ENCODE results near the gene USP17L20. TPM values are rescaled to one million over a fixed set of nuclear protein-coding genes. Genes with fewer than 3 reads are reported as not detected.
"Not testable (repeated sequence)": the region's sequence is repeated elsewhere in the genome, so short reads cannot be mapped to it uniquely, and the experiment has no call there.

Gene USP17L20, protein sequence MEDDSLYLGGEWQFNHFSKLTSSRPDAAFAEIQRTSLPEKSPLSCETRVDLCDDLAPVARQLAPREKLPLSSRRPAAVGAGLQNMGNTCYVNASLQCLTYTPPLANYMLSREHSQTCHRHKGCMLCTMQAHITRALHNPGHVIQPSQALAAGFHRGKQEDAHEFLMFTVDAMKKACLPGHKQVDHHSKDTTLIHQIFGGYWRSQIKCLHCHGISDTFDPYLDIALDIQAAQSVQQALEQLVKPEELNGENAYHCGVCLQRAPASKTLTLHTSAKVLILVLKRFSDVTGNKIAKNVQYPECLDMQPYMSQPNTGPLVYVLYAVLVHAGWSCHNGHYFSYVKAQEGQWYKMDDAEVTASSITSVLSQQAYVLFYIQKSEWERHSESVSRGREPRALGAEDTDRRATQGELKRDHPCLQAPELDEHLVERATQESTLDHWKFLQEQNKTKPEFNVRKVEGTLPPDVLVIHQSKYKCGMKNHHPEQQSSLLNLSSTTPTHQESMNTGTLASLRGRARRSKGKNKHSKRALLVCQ
- not detected in 2 replicates for total RNA-seq (2012; rRNA removed)

DNA sequence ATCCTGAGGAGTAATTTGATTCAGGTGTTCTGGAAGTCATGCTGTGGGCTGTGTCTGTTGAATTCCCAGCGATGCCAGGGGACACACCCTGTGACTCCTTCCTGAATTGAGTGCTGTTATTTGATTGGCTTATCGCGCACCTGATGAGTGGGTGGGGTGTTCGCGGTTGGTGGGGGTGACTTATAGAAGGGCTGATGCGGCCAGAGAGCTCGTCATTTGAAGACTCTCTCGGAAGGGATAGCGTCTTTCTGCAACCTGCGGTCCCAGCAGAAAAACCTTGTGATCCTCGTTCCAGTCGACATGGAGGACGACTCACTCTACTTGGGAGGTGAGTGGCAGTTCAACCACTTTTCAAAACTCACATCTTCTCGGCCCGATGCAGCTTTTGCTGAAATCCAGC is at the start of gene USP17L20:
USP17L20 (plus strand) TSS at position 301 of the 400 bp plus-strand sequence; CDS start at position 301, 0 bp downstream.
- not testable (repeated sequence) for H3K4me1 ChIP-seq (ENCODE audit: control insufficient read depth, insufficient read depth, low read length); H3K9me3 ChIP-seq (replicated peaks; ENCODE audit: low read length); H3K36me3 ChIP-seq (ENCODE audit: insufficient read depth, low read length); H3K9ac ChIP-seq (ENCODE audit: low read depth, low read length); H3K4me2 ChIP-seq (ENCODE audit: low read length); H3K27me3 ChIP-seq (ENCODE audit: control insufficient read depth, insufficient read depth, low read length); H3K4me3 ChIP-seq (ENCODE audit: low read length)

DNA sequence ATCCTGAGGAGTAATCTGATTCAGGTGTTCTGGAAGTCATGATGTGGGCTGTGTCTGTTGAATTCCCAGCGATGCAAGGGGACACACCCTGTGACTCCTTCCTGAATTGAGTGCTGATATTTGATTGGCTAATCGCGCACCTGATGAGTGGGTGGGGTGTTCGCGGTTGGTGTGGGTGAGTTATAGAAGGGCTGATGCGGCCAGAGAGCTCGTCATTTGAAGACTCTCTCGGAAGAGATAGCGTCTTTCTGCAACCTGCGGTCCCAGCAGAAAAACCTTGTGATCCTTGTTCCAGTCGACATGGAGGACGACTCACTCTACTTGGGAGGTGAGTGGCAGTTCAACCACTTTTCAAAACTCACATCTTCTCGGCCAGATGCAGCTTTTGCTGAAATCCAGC is 47.6 kb upstream of the USP17L20 start, which contains the start of gene USP17L10:
USP17L10 (plus strand) TSS at position 301 of the 400 bp plus-strand sequence; CDS start at position 301, 0 bp downstream.
- not testable (repeated sequence) for H3K27me3 ChIP-seq (ENCODE audit: control insufficient read depth, insufficient read depth, low read length); H3K9me3 ChIP-seq (replicated peaks; ENCODE audit: low read length); H3K4me2 ChIP-seq (ENCODE audit: low read length)

DNA sequence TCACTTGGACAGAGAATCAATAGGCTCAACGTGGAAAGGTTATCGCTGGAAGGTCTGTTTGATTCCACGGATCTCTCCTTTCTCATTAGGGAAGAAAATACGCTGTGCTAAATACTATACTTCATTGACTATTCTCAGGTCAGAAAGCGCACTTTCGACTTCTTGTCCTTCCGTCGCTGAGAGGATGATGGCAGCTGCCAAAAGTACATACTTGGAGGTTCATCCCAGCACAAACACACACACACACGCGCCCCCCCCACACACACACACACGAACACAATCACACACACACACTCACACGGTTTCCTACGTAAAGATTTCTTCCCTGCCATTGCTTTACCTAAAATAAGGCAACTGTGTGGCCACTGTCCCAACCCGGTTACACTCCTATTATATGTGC is 43.2 kb upstream of the USP17L20 start:
- not testable (repeated sequence) for H3K4me3 ChIP-seq (ENCODE audit: low read length); H3K4me2 ChIP-seq (ENCODE audit: low read length); H3K36me3 ChIP-seq (ENCODE audit: insufficient read depth, low read length); H3K9me3 ChIP-seq (replicated peaks; ENCODE audit: low read length); H3K27me3 ChIP-seq (ENCODE audit: control insufficient read depth, insufficient read depth, low read length); H3K9ac ChIP-seq (ENCODE audit: low read depth, low read length); H3K4me1 ChIP-seq (ENCODE audit: control insufficient read depth, insufficient read depth, low read length)

More for the DNA sequence above, 47.6 kb upstream of the USP17L20 start, which contains the start of gene USP17L10:
- not testable (repeated sequence) for H3K4me1 ChIP-seq (ENCODE audit: control insufficient read depth, insufficient read depth, low read length); H3K9ac ChIP-seq (ENCODE audit: low read depth, low read length); H3K36me3 ChIP-seq (ENCODE audit: insufficient read depth, low read length); H3K4me3 ChIP-seq (ENCODE audit: low read length)

DNA sequence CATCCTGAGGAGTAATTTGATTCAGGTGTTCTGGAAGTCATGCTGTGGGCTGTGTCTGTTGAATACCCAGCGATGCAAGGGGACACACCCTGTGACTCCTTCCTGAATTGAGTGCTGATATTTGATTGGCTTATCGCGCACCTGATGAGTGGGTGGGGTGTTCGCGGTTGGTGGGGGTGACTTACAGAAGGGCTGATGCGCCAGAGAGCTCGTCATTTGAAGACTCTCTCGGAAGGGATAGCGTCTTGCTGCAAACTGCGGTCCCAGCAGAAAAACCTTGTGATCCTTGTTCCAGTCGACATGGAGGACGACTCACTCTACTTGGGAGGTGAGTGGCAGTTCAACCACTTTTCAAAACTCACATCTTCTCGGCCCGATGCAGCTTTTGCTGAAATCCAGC is 42.8 kb upstream of the USP17L20 start, which contains the start of gene USP17L11:
USP17L11 (plus strand) TSS at position 301 of the 400 bp plus-strand sequence; CDS start at position 301, 0 bp downstream.
- H3K4me1 ChIP-seq (ENCODE audit: control insufficient read depth, insufficient read depth, low read length), result not testable (repeated sequence)

DNA sequence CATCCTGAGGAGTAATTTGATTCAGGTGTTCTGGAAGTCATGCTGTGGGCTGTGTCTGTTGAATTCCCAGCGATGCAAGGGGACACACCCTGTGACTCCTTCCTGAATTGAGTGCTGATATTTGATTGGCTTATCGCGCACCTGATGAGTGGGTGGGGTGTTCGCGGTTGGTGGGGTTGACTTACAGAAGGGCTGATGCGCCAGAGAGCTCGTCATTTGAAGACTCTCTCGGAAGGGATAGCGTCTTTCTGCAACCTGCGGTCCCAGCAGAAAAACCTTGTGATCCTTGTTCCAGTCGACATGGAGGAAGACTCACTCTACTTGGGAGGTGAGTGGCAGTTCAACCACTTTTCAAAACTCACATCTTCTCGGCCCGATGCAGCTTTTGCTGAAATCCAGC is 38.1 kb upstream of the USP17L20 start, which contains the start of gene USP17L12:
USP17L12 (plus strand) TSS at position 301 of the 400 bp plus-strand sequence; CDS start at position 301, 0 bp downstream.
- H3K36me3 ChIP-seq (ENCODE audit: insufficient read depth, low read length); H3K9ac ChIP-seq (ENCODE audit: low read depth, low read length): not testable (repeated sequence)

More for the DNA sequence above, 42.8 kb upstream of the USP17L20 start, which contains the start of gene USP17L11:
- H3K9ac ChIP-seq (ENCODE audit: low read depth, low read length); H3K27me3 ChIP-seq (ENCODE audit: control insufficient read depth, insufficient read depth, low read length); H3K9me3 ChIP-seq (replicated peaks; ENCODE audit: low read length); H3K4me2 ChIP-seq (ENCODE audit: low read length); H3K4me3 ChIP-seq (ENCODE audit: low read length); H3K36me3 ChIP-seq (ENCODE audit: insufficient read depth, low read length): not testable (repeated sequence)

DNA sequence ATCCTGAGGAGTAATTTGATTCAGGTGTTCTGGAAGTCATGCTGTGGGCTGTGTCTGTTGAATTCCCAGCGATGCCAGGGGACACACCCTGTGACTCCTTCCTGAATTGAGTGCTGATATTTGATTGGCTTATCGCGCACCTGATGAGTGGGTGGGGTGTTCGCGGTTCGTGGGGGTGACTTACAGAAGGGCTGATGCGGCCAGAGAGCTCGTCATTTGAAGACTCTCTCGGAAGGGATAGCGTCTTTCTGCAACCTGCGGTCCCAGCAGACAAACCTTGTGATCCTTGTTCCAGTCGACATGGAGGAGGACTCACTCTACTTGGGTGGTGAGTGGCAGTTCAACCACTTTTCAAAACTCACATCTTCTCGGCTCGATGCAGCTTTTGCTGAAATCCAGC is 33.3 kb upstream of the USP17L20 start, which contains the start of gene USP17L13:
USP17L13 (plus strand) TSS at position 301 of the 400 bp plus-strand sequence; CDS start at position 301, 0 bp downstream.
- not testable (repeated sequence) for H3K27me3 ChIP-seq (ENCODE audit: control insufficient read depth, insufficient read depth, low read length); H3K9me3 ChIP-seq (replicated peaks; ENCODE audit: low read length); H3K4me2 ChIP-seq (ENCODE audit: low read length); H3K4me3 ChIP-seq (ENCODE audit: low read length); H3K36me3 ChIP-seq (ENCODE audit: insufficient read depth, low read length); H3K9ac ChIP-seq (ENCODE audit: low read depth, low read length); H3K4me1 ChIP-seq (ENCODE audit: control insufficient read depth, insufficient read depth, low read length)

More for the DNA sequence above, 38.1 kb upstream of the USP17L20 start, which contains the start of gene USP17L12:
- H3K4me1 ChIP-seq (ENCODE audit: control insufficient read depth, insufficient read depth, low read length); H3K4me2 ChIP-seq (ENCODE audit: low read length); H3K4me3 ChIP-seq (ENCODE audit: low read length); H3K27me3 ChIP-seq (ENCODE audit: control insufficient read depth, insufficient read depth, low read length); H3K9me3 ChIP-seq (replicated peaks; ENCODE audit: low read length): not testable (repeated sequence)

DNA sequence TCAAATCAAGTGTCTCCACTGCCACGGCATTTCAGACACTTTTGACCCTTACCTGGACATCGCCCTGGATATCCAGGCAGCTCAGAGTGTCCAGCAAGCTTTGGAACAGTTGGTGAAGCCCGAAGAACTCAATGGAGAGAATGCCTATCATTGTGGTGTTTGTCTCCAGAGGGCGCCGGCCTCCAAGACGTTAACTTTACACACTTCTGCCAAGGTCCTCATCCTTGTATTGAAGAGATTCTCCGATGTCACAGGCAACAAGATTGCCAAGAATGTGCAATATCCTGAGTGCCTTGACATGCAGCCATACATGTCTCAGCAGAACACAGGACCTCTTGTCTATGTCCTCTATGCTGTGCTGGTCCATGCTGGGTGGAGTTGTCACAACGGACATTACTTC is 27.7 kb upstream of the USP17L20 start:
- H3K27me3 ChIP-seq (ENCODE audit: control insufficient read depth, insufficient read depth, low read length); H3K9ac ChIP-seq (ENCODE audit: low read depth, low read length); H3K36me3 ChIP-seq (ENCODE audit: insufficient read depth, low read length); H3K4me3 ChIP-seq (ENCODE audit: low read length); H3K4me1 ChIP-seq (ENCODE audit: control insufficient read depth, insufficient read depth, low read length); H3K4me2 ChIP-seq (ENCODE audit: low read length); H3K9me3 ChIP-seq (replicated peaks; ENCODE audit: low read length): not testable (repeated sequence)

DNA sequence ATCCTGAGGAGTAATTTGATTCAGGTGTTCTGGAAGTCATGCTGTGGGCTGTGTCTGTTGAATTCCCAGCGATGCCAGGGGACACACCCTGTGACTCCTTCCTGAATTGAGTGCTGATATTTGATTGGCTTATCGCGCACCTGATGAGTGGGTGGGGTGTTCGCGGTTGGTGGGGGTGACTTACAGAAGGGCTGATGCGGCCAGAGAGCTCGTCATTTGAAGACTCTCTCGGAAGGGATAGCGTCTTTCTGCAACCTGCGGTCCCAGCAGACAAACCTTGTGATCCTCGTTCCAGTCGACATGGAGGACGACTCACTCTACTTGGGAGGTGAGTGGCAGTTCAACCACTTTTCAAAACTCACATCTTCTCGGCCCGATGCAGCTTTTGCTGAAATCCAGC is 23.8 kb upstream of the USP17L20 start, which contains the start of gene USP17L15:
USP17L15 (plus strand) TSS at position 301 of the 400 bp plus-strand sequence; CDS start at position 301, 0 bp downstream.
- not testable (repeated sequence) for H3K27me3 ChIP-seq (ENCODE audit: control insufficient read depth, insufficient read depth, low read length); H3K9me3 ChIP-seq (replicated peaks; ENCODE audit: low read length); H3K9ac ChIP-seq (ENCODE audit: low read depth, low read length); H3K4me3 ChIP-seq (ENCODE audit: low read length); H3K36me3 ChIP-seq (ENCODE audit: insufficient read depth, low read length); H3K4me2 ChIP-seq (ENCODE audit: low read length); H3K4me1 ChIP-seq (ENCODE audit: control insufficient read depth, insufficient read depth, low read length)

DNA sequence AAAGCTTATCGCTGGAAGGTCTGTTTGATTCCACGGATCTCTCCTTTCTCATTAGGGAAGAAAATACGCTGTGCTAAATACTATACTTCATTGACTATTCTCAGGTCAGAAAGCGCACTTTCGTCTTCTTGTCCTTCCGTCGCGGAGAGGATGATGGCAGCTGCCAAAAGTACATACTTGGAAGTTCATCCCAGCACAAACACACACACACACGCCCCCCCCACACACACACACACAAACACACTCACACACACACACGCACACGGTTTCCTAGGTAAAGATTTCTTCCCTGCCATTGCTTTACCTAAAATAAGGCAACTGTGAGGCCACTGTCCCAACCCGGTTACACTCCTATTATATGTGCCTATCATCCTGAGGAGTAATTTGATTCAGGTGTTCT is 19.5 kb upstream of the USP17L20 start:
- H3K4me3 ChIP-seq (ENCODE audit: low read length); H3K9me3 ChIP-seq (replicated peaks; ENCODE audit: low read length); H3K4me2 ChIP-seq (ENCODE audit: low read length); H3K36me3 ChIP-seq (ENCODE audit: insufficient read depth, low read length); H3K9ac ChIP-seq (ENCODE audit: low read depth, low read length); H3K4me1 ChIP-seq (ENCODE audit: control insufficient read depth, insufficient read depth, low read length); H3K27me3 ChIP-seq (ENCODE audit: control insufficient read depth, insufficient read depth, low read length): not testable (repeated sequence)

DNA sequence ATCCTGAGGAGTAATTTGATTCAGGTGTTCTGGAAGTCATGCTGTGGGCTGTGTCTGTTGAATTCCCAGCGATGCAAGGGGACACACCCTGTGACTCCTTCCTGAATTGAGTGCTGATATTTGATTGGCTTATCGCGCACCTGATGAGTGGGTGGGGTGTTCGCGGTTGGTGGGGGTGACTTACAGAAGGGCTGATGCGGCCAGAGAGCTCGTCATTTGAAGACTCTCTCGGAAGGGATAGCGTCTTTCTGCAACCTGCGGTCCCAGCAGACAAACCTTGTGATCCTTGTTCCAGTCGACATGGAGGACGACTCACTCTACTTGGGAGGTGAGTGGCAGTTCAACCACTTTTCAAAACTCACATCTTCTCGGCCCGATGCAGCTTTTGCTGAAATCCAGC is 14.3 kb upstream of the USP17L20 start, which contains the start of gene USP17L17:
USP17L17 (plus strand) TSS at position 301 of the 400 bp plus-strand sequence; CDS start at position 301, 0 bp downstream.
- not testable (repeated sequence) for H3K4me1 ChIP-seq (ENCODE audit: control insufficient read depth, insufficient read depth, low read length); H3K4me2 ChIP-seq (ENCODE audit: low read length); H3K36me3 ChIP-seq (ENCODE audit: insufficient read depth, low read length); H3K9ac ChIP-seq (ENCODE audit: low read depth, low read length); H3K4me3 ChIP-seq (ENCODE audit: low read length); H3K27me3 ChIP-seq (ENCODE audit: control insufficient read depth, insufficient read depth, low read length); H3K9me3 ChIP-seq (replicated peaks; ENCODE audit: low read length)

DNA sequence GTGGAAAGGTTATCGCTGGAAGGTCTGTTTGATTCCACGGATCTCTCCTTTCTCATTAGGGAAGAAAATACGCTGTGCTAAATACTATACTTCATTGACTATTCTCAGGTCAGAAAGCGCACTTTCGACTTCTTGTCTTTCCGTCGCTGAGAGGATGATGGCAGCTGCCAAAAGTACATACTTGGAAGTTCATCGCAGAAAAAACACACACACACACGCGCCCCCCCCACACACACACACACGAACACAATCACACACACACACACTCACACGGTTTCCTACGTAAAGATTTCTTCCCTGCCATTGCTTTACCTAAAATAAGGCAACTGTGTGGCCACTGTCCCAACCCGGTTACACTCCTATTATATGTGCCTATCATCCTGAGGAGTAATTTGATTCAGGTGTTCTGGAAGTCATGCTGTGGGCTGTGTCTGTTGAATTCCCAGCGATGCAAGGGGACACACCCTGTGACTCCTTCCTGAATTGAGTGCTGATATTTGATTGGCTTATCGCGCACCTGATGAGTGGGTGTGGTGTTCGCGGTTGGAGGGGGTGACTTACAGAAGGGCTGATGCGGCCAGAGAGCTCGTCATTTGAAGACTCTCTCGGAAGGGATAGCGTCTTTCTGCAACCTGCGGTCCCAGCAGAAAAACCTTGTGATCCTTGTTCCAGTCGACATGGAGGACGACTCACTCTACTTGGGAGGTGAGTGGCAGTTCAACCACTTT is 9.8 kb upstream of the USP17L20 start, which contains the start of gene USP17L18:
USP17L18 (plus strand) TSS at position 678 of the 728 bp plus-strand sequence; CDS start at position 678, 0 bp downstream.
- H3K36me3 ChIP-seq (ENCODE audit: insufficient read depth, low read length); H3K9me3 ChIP-seq (replicated peaks; ENCODE audit: low read length); H3K27me3 ChIP-seq (ENCODE audit: control insufficient read depth, insufficient read depth, low read length); H3K4me3 ChIP-seq (ENCODE audit: low read length); H3K4me1 ChIP-seq (ENCODE audit: control insufficient read depth, insufficient read depth, low read length); H3K9ac ChIP-seq (ENCODE audit: low read depth, low read length); H3K4me2 ChIP-seq (ENCODE audit: low read length): not testable (repeated sequence)
